Measurements from ENCODE around the gene CENPO. TPM values are rescaled to one million over a fixed set of nuclear protein-coding genes. Genes with fewer than 3 reads are reported as not detected.

Gene CENPO
- total and polyA plus RNA-seq, 12 donors: 2.6 to 16.6 (median 9.5) TPM

DNA sequence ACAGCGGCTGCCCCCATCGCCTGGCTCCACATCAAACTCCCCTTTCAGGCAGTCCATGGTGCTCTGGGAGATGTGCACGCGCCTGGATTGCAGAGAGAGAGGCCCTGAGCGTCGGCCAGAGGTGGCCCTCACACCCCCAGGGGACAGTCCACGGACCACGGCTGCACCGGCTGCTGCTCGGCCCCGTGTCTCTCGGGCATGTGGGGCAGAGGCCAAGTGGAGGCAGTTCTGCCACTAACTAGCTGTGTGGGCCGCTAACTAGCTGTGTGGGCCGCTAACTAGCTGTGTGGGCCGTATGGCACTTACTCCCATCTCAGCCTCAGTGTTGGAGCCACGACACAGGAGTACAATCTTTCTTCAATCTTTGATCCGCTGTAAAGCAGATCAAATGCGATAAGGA lies 45.3 kb downstream of the CENPO start:
- intact Hi-C loops (cut with DNase I): no loop called here
- WGBS, 4 donors: 89 to 95% (median 94%) methylated on average over 11 to 18 of the region's 18 CpGs
- DNase-seq: no peak
- no peaks in the 10 kb centered on the region for H3K4me1 ChIP-seq (replicated peaks in 1 of 2)
- no peaks in the 10 kb centered on the region for H3K36me3 ChIP-seq (replicated peaks in 1 of 2)
- TF ChIP-seq POLR2A (IDR thresholded peaks at IDR 0.05): no peak
- TF ChIP-seq, protein P1, sequence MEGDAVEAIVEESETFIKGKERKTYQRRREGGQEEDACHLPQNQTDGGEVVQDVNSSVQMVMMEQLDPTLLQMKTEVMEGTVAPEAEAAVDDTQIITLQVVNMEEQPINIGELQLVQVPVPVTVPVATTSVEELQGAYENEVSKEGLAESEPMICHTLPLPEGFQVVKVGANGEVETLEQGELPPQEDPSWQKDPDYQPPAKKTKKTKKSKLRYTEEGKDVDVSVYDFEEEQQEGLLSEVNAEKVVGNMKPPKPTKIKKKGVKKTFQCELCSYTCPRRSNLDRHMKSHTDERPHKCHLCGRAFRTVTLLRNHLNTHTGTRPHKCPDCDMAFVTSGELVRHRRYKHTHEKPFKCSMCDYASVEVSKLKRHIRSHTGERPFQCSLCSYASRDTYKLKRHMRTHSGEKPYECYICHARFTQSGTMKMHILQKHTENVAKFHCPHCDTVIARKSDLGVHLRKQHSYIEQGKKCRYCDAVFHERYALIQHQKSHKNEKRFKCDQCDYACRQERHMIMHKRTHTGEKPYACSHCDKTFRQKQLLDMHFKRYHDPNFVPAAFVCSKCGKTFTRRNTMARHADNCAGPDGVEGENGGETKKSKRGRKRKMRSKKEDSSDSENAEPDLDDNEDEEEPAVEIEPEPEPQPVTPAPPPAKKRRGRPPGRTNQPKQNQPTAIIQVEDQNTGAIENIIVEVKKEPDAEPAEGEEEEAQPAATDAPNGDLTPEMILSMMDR (IDR thresholded peaks at IDR 0.05): no peak
- no peaks in the 10 kb centered on the region for H3K27me3 ChIP-seq
- H3K27ac ChIP-seq: no peak overlapping the region
- H3K9me3 ChIP-seq (replicated peaks in 1 of 3): no peaks in the 10 kb centered on the region
- no peak overlapping the region for H3K4me3 ChIP-seq

DNA sequence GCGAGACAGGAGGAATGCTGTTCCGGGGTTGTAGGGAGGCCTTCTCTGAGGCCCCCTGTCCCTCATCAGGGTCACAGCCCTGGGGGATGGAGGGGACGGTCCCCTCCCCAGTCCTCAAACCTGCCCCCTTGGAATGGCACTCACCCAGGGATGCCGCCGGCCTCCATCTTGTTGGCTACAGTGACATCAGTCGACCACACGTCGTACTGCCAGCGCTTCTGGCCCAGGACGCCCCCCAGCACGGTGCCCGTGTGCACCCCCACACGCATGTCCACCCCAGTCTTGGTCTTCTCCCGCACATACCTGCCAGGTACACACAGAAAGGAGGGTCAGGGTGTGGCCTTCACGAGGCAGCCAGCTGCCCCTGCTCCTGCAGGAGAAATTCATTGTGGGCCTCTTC lies 46.5 kb downstream of the CENPO start:
- Histone ChIP-seq H3K27me3 (no peaks in the 10 kb centered on the region), H3K4me1 (replicated peaks in 1 of 2) (no peaks in the 10 kb centered on the region), H3K4me3 (no peak overlapping the region), H3K27ac (no peak overlapping the region), H3K36me3 (replicated peaks in 1 of 2) (no peaks in the 10 kb centered on the region), H3K9me3 (replicated peaks in 1 of 3) (no peaks in the 10 kb centered on the region)
- DNase-seq: no peak
- TF ChIP-seq, protein P1 (IDR thresholded peaks at IDR 0.05): no peak
- TF ChIP-seq POLR2A (IDR thresholded peaks at IDR 0.05): no peak
- intact Hi-C loops (cut with DNase I): no loop called here
- WGBS, 4 donors: 87 to 97% (median 92%) methylated on average over 11 to 15 of the region's 15 CpGs

DNA sequence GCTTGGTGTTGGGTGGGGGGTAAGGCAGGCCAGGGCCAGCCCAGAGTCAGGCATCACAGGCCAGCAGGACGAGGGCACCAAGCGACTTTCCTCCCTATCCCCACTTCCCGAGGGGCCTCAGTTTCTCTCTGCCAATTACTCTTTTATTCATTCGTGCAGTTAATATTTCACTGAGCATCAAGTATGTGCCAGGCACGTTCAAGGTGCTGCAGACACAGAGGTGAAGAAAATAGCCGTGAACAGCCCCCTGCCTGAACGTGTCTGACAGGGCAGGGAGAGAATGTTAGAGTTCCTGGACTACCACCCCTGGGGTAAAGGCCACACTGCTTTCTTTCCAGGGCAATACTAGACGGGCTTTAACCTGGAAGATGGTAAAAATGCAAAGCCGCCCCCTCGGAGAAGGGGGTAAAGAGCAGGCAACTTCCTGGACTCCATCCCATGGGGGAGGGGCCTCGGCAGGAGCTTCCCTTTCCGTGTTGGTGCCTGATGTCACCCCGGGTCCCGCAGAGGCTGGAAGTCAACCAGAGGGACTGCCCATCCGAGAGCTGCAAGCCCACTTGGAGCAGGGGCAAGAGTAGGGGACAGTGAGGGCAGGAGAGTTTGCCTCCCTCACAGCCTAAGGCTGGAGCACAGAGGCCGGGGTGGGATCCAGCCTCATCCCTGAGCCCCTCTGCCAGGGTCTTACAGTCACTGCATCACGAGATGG lies 47.1 kb downstream of the CENPO start:
- Histone ChIP-seq H3K4me3 (no peak overlapping the region), H3K9me3 (replicated peaks in 1 of 3) (no peaks in the 10 kb centered on the region), H3K27me3 (no peaks in the 10 kb centered on the region), H3K4me1 (replicated peaks in 1 of 2) (no peaks in the 10 kb centered on the region), H3K27ac (no peak overlapping the region), H3K36me3 (replicated peaks in 1 of 2) (no peaks in the 10 kb centered on the region)
- DNase-seq: no peak
- no peak for TF ChIP-seq POLR2A (IDR thresholded peaks at IDR 0.05)
- TF ChIP-seq, protein P1 (IDR thresholded peaks at IDR 0.05): no peak
- WGBS, 4 donors: 76 to 82% (median 79%) methylated on average over 14 to 17 of the region's 17 CpGs
- intact Hi-C loops (cut with DNase I): no loop called here

DNA sequence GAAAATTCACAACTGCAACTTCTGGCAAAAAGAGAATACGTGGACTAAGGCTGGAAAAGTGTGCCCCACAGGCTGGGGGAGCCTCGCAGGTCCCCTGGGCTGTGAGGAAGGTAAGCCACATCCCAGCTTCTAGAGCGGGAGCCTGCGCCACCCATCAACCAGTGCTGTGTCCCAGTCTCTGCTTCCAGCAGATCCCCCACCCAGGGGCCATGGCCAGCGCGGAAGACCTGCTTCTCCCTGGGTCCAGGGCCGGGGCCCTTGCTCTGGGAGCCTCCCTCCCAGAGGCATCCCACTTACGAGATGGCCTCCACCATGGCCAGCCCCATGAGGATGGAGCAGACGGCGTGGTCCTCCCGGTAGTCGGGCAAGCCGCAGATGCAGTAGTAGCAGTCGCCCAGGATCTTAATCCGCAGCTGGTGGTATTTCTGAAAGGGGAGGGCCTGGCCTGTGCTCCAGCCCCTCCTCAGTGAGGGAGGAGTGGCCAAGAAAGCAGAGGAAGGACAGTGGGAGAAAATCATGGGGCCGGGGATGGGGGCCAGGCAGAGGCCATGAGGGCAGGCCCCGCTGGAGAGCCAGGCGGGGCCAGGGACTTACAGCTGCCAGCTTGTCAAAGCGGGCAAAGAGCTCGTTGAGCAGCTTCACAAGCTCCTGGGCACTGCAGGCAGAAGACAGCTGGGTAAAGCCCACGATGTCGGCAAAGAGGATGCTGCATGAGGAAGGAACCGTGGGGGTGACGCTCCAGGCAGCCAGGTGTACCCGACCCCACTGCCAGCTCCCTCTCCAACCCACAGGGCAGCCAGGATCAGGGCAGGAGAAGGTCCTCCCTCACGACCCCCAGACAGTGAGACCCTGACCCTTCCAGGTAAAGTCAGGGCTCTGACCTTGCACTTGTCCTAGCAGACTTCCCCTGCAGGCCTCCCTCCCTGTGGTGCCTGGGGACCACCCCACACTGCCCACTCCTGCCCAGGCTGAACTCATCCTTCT lies 48.0 kb downstream of the CENPO start:
- TF ChIP-seq, protein P1 (IDR thresholded peaks at IDR 0.05): no peak
- TF ChIP-seq POLR2A (IDR thresholded peaks at IDR 0.05): no peak
- Histone ChIP-seq H3K9me3 (replicated peaks in 1 of 3) (no peaks in the 10 kb centered on the region), H3K36me3 (replicated peaks in 1 of 2) (no peaks in the 10 kb centered on the region), H3K4me1 (replicated peaks in 1 of 2) (no peaks in the 10 kb centered on the region), H3K4me3 (no peak overlapping the region), H3K27me3 (no peaks in the 10 kb centered on the region), H3K27ac (no peak overlapping the region)
- intact Hi-C loops (cut with DNase I): no loop called here
- 84 to 91% (median 91%) methylated on average over 12 to 26 of the region's 26 CpGs for WGBS, 4 donors
- DNase-seq: no peak
